GM19455 (cell line): Measurements from ENCODE around the gene ST6GALNAC1.

Source experiments
- ATAC-seq: cut with Tn5 transposase; IDR thresholded peaks from one replicate; pipeline ENCODE4 v1.9.1; 2021; ENCODE audit not compliant: unreplicated experiment

The ST6GALNAC1 gene

DNA sequence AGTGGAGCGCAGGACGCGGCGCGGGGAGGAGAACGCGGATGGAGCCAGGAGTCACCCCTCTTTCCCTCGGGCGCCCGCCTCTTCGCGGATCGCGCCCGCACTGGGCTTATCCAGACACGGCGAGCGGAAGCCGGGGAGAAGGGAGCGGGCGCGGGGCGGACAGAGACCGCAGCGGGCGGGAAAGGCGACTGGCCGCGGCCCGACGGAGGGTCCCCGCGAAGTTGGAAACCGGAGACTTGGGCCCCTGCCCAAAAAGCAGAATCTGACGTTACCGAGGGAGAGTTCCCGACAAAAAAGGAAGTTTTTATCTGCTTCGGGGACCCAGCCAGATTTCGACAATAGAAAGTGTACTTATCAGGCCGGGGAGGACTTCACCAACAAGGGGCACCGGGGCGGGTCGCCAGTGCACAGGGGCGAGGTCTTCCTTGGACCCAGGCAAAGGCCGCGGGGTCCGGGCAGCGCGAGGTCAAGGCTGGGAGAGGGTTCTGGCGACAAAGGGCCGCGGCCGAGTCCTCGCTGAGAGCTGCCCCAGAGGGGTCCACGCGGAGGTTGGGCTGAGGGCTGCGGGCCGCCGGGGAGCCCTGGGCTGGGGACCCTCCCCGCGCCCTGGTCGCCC lies 58.4 kb downstream of the ST6GALNAC1 start:
- no peak for ATAC-seq

DNA sequence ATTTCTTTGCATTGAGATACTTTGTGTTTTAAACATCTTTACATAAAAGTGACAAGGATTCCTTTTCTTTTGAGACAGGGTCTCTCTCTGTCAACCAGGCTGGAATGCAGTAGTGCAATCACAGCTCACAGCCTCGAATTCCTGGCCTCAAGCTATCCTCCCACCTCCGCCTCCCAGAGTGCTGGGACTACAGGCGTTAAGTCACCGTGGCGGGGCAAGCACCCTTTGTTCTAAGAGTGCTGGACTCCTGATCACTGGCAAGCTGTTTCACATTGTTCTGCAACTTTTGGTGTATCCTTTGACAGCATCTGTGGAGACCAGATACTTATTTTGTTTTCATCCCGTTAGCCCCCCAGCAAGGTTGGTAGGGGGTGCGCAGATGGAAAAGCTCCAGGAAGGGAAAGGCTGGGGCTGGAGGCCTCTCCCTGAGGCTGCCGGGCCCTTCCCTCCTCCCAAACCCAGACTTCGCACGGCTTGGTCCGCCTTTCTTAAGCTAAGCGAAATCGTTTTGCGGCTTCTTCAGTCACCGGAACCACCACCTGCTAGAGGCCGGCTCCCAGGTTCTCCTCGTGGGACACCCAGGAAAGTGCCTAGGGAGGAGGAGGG lies 59.0 kb downstream of the ST6GALNAC1 start:
- no peak for ATAC-seq

DNA sequence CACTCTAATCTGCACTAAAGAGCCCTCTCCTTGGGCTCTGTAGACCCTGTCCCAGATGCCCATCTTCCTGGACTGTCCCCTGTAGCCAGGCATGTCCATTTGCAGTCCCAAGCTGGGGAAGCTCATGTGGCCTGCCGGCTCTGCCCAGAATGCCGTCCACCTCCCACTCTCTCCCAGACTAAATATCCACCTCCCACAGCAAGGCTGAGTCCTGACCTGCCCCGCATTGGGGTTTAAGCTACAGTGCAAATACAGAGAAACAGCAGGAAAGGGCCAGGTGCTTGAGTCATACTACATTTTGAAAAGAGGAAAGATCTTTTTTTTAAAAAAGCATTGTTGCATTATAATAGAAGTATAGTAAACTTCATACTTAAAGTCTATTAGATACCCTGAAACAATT lies 60.9 kb downstream of the ST6GALNAC1 start:
- no peak for ATAC-seq

DNA sequence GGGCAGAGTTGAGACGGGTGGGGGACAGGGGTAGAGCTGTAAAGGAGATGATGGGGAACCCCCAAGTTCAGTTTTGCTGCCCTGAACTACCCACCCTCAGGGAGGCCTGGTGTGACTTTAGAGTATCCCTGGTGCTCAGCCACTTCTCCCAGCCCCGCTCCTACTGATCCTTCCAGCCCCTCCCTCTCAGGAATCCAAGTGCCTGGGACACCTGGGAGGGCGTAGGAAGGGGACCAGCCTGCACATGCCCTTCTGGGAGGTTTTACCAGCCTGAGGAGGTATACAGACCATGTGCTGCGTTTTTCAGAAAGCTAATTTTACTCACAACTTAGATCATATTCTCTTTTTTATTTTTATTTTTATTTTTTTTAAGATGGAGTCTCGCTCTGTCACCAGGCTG lies 62.0 kb downstream of the ST6GALNAC1 start:
- no peak for ATAC-seq

DNA sequence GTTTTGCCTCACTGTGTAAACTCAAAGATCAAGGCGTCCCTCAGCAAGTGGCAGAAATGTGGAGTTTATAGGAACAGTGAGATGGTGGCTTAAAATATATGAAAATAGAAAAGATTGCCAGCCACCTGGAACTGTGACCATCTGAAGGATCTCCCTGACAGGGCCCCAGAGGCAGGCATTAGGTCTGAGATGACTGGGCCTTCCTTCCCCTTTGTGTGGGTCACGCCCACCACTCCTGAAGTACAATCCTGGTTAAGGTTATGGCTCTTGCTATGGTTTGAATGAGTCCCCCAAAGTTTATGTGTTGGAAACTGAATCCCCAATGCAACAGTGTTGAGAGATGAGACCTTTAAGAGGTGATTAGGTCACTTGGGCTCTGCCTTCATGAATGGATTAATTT lies 64.3 kb downstream of the ST6GALNAC1 start:
- no peak for ATAC-seq

DNA sequence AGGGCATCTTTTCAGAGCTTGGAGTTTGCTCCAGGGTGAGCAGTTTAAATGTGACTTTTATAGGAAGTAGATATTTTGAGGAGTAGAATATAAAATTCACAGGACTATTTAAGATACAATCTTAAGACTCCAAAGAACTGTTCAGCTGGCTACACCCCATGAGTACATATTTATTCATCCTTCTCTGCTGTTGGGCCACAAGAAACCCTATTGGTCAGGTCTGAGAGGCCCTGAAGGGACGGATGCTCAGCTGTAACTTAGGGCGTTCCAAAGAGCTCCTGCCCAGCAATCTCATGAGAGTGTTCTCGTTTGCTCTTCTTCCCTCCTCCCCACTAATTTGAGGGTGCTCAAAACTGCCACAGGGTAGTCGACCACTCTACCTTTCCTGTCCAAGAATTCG lies 65.2 kb downstream of the ST6GALNAC1 start:
- ATAC-seq = no peak

DNA sequence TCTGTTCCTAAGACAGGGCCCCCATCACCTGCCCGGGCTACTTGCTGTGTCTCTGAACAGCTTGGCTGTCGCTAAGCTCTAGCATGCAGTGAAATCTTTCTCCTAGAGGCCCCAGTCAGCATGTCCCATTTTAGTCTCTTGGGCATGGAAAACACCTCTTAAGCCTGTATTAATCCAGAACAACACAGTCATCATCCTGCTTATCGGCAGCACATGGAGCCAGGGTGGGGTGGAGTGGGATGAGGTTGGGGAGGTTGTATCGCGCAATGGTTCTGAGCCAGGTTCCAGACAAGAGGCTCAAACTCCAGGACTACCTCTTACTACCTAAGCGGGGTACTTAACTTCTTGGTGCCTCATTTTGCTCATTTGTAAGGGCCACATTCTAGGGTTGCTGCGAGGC lies 65.7 kb downstream of the ST6GALNAC1 start:
- no peak for ATAC-seq

DNA sequence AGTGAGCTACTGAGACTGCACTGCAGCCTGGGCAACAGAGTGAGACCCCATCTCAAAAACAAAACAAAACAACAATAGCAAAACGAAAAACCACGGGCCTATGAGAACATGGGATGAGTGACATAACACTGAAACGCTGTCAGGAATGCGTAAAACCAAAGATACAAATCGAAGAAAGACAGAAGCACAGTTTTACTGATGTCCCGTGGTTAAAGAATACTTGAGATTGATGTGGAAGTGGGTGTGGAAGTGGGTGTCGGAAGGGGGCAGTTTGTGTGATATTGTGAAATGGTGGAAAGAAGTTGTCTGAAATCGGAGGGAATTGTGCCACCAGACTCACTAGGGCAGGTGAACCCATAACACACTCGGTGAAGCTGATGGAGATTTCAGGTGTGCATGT lies 67.4 kb downstream of the ST6GALNAC1 start:
- ATAC-seq = no peak

DNA sequence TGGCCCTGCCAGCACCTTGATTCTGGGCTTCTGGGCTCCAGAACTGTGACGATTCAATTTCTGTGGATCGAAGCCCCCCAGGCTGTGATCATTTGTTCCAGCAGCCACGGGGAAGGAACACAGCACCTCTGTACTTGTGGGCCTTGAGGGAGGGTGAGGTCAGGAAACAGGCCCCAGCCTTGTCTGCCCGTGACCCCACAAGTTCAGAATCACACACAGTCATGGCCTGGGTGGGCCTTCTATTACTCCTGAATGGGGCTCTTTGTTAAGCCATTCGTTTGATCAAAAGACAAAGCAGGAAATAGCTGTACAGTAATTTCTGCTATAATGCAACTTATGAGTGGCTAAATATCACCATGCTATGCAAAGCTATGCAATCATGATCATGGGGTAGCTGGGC lies 68.0 kb downstream of the ST6GALNAC1 start:
- no peak for ATAC-seq
